ENCODE measurements around the gene NR2F1.

The NR2F1 gene

DNA sequence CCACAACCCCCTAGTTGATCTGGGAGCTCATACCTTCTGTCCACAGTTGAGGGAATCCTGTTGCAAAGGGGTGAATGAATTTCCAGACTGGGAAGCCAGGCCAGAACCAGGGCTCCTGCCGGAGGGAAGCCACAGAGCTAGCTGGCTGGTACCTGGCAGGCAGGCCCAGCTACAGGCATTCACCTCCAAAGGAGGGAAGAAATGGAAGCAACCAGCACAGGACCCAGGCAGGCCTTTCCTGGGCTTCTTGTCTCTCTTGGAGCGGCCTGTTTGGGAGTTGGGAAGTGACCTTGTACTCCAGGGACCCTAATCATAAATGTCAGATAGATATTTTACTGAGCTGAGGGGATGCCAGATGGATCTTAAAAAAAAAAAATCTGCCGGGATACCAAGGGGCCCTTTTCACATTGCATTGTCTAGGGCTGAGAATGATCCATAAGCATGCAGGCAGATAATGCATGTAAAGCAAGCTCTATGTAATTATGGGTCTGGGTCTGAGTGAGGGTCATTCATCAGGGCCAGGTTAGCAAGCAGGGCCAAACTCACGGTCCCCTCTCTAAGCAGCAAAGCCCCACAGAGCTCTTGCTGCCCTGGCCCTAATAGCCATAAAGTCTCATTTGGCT is 8.4 kb downstream of the NR2F1 start:
- no peak for DNase-seq (ENCODE audit: low spot score)

DNA sequence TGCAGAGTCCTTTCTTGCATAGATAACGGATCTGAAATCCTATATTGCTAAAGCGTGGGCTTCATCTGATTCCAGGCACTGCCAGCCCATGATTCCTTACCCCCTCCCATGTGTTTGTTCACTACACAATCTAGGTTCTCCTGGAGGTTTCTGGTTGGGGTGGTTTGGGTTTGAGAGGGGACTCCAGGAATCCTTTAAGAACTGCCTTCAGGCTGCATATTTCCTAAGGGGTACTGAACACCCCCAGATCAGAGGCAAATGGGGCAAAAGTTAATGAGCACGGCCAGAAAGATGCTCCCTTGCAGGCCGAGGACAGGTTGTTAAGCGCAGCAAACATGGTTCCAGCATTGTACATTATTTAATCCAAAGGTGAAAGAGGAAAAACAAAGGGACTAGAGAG is 9.9 kb downstream of the NR2F1 start:
- DNase-seq (ENCODE audit: low spot score) = no peak

DNA sequence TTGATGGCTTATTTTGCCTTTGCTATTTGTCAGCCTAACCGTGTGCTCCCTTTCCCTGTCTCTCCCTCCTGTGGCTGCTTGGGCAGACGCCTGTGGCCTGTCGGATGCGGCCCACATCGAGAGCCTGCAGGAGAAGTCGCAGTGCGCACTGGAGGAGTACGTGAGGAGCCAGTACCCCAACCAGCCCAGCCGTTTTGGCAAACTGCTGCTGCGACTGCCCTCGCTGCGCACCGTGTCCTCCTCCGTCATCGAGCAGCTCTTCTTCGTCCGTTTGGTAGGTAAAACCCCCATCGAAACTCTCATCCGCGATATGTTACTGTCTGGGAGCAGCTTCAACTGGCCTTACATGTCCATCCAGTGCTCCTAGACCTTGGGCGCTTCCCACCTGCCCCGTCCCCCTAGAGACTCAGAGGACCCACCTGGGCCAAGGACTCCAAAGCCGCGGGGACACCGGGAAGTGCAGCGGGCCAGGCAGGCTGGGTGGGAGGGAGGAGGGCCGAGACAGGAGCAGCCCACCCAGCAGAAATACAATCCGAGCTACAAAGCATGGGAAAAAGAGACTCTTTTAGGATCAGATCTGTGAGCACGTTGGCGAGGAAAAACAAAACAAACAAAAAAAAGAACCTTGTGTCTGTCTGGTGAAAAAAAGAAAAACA is 10.6 kb downstream of the NR2F1 start:
- DNase-seq (ENCODE audit: low spot score) = no peak

DNA sequence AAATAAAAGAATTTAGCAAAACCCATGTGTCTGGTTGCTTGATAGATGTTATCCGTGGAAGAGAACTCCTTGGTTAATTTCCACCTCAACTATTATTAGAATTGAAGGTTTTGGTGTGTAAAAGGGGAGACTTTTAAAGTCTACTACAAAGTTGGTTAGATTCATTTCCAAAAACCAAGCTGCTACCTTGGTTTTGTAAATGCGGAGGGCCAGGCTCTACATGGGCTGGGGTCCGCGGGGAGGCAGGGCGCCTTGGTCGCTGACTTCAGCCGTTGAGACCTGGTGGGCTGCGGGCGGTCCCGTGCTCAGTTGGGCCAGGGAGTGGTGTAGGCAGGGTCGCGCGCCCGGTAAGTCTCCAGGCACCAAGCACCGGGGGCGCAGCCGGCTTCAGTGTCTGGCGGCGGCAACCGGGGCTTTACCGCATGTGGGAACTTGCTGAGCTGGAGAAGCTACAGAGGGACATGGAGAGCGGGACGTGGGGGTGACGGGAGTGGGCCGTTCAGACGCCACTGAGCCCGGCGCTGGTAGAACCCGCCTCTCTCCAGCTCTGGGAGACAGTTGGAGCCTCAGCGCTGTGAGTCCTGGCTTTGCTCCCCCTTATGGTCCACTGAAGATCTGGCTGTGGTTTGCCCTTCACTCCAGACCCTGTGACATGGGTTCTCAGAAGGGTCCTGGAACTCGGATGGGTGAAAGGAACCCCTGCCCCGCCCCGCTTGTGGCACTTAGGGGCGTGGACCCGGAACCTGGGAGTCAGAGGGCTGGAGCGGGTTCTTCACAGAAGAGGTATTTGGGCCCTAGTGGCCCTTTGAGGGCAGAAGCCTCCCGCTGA is 11.8 kb downstream of the NR2F1 start:
- no peak for DNase-seq (ENCODE audit: low spot score)

DNA sequence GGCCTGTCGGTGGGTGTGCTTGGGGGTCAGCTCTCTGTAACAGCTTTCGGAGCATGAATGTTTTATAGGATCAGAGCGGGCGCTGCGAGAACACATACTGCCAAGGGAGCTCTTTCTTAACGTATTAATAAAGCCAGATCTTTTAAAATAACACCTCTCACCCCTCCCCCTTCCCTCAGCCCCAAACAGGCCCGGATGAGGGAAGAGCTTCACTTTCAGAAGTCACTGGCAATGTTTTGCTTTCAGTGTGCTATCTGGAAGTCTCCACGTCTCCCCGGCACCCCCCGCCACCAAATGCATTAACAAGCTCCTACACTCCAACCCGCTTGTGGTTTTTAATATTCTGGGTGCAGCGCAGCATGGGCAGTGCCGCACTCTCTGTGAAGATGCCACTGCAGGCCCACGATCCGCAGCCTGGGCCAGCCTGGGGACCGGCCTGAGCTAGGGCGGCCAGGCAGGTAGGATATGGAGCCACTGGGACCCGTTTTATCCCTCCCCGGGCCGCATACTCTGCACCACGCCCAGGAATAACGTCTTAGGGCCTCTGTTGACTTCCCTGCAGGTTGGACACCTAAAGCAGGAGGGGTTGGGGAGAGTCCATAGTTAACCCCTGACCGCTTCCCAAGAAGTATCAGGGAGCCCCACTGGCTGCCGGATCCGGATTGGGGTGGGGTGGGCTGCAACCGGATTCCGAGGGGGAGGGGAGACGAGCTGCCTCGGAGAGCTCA is 12.6 kb downstream of the NR2F1 start:
- DNase-seq (ENCODE audit: low spot score) = no peak

DNA sequence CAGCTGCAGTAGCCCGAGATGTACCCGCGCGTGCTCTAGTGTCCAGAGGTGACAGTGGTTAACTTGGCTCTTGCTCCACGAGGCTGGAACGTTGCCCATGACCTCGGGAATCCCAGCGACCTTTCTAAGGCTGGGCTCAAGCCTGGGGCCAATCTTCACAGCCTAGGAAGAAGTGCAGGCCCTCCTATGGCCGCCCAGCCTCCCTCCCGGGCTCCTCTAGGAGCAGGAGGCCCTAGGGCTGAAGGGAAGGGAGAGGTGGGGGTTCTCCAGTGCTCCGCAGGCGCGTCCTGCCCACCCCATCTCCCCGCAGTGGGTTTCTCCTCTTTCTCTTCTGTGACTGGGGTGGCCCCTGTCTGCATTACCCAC is 13.3 kb downstream of the NR2F1 start:
- no peak for DNase-seq (ENCODE audit: low spot score)

DNA sequence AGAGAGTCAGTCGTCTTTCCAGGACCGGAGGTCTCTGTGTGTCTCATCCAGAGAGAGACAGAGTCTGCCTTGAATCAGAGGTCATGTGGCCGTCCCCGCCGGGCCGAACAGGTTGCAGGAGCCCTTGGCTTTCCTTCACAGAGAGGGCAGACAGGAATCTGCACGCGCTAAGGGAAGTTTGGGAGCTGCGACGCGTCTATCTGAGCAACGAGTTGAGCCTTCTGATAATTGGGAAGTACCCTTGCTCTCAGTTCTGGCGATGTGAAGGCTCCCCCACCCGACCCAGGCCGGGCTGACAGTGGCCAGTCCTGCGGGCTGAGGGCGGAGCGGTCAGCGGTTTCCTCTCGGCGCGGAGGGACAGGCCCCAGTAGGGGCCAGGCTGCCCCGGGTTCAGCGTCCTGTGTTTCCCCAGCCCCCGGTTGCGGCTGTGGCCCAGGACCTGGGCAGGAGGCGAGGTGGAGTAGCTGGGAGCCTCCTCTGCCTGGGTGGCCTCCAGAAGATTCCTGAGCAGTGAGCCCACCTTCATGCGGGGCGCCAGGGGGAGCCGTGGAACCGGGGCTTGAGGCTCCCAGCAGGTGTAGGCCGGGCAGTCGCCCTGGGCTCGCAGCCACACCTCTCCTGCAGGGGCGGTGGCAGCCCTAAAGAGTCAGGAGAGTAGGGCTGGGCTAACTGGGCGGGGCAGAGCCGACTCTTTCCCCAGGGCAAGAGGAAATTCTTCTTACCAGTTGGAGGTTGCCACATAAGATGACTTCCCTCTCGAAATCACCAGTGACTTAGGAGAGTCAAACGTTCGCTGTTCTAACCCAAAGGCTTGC is 13.9 kb downstream of the NR2F1 start:
- DNase-seq (ENCODE audit: low spot score) = no peak

DNA sequence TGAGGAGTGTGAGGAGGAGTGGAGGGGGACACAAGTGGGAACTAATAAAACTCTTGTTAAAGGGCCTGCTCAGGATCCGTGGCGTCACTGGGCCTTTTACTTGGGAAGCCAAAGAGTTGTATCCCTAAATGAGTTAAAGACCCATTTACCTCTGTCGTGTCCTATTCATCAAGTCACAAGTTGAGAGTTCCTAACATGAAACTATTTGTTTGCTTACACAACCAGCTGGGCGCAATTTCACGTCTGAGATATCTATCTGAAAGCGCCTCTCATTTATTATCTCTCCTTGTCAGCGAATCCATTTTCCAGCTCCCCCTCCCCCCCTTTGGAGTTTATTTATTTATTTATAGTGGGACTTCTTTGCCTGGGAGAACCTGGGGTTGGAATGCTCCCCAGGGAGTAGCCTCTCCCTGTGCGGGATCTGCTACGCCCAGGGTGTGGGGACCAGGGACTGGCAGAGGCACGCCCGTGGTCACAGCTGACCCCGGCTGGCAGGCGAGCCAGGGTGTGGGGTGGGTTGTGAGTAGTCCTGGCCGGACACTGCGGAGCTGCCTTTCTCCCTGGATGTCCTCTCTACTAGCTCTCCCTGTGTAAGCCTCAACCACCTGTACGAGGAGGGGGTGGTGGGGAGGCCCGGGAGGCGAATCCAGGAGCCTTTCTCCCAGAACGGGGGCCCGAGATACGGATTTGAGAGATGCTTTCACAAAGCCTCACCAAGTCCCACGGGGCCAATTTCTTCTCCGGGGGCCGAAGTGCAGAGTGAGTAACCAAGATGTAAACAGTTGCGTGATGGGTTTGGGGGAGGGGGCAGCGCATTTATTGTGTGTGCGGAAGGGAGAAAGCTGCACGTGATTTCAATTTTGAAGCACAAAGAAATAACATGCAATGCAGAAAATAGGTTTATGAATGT is 15.3 kb downstream of the NR2F1 start:
- DNase-seq (ENCODE audit: low spot score) = no peak

DNA sequence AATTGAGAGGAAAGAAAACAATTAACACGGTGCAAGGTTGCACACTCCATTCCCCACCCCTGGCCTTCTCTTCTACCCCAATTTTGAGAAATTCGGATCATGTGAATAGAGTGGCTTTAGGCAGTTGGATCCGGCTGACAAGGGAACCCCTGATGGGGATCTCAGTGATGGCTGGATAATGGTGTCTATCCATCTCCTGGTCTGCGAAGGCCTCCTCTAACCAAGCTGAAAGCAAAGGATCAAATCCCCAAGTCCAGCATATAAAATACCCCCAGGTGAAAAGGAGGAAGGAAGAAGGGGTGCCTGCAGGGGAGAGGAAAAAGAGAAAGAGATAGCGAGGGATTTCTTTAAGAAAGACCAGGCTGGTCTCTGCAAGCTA is 16.0 kb downstream of the NR2F1 start:
- no peak for DNase-seq (ENCODE audit: low spot score)

DNA sequence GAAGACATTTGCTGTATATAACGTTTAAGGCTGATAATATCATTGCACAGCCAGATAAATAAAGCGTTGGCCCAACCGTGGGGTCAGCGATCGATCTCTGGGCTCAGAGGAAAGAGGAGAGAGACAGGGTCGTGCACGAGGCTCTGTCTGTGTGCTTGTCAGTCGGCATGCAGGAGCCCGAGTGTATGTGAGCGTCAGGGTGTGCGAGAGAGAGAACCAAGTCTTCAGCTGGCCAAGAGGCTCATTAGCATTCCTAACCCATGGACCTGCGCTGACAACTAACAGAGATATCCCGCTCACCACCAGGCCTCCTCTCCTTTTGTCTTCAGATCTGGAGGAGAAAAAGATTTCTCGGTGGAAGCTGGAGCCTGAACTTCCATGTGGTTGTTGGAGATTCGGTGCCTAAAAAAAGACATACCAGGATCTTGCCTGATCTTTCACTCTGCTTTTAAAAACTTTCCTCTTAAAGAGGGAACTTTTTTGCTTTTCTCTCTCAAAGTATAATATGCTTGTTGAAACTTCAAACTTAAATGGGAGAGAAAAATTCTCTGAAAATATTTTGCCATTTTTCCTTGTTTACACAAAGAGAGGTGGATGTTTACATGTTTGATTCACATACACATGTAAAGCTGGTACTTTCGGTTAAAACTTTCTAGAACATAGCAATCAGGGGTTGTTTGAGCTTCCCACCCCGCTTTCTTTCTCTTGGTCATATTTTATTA is 16.5 kb downstream of the NR2F1 start:
- DNase-seq (ENCODE audit: low spot score) = no peak

DNA sequence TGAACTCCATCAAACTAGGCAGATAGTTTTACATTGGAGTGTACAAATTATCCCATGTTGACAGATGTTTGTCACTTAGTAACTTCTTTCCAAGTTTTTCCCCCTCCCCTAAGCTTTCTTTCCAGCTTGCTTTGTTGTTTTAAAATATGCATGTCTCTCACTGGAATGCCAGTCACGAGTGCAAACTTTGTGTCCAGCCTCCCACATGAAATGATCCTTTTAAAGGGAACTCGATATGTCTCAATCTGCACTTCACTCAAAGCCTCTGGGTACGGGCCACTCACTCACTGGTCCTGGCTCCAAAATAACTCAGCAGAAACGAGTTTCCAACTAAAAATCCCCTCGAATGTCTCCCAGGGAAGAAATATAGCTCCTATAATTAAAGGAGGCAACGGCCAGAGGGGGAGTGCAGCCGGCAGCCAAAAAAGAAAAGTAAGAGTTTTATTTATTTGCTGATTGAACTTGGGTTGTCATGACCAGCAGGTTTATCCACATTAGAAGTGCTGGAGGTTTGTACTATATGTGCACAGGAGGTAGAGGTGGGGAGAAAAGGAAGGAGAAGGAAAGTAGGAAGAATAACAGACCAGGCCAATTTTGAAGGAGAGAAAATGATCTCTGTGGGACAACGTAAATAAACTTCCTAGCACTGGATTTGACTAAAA is 17.5 kb downstream of the NR2F1 start:
- no peak for DNase-seq (ENCODE audit: low spot score)

DNA sequence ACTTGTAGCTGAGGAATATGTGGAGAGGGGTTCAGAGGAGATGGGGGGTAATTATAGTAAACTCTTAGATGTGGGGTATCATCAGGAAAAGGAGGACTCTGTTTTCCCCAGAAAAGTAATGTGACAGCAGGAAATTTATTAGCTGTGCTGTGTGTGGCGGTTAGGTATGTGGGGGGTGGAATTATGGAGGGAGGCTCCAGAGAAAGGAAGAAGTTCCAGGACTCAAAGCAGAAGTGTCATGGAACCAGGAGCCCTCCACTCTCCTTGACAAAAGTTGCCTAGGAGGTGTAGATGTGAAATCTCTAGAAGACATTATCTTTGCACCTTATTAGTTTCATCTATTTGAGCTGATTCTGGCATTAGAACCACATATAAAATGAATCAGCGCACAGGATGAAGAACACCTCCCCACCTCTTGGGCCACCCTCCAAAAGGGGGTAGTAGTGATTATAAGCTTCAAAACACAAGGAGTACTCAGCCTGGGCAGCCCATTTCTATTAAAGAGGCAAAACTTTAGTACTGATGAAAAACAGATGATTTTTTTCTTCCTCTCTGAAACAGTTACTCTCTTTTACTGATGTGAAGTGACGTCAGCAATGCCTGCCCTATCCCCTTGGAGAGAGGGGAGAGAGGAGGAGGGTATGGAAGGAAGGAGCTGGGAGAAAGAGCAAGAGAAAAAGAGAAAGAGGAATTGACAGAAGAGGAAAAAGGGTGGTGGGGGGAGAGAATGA is 18.2 kb downstream of the NR2F1 start:
- no peak for DNase-seq (ENCODE audit: low spot score)

DNA sequence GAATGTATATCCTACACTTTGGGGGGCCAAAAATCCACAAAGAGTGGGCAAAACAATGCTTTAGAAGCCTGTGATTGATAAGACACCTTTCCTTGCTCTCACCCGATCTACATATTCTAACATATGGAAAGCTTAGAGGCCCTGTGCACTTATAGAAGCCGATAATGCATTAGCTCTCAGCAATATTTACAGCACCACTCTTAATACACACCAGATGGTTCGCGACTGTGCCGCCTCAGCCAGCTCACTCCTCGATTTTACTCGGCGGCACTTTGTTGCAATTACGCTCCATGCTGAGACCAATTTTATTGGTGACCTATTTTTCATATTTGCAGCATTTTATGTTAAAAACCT is 18.8 kb downstream of the NR2F1 start:
- no peak for DNase-seq (ENCODE audit: low spot score)

DNA sequence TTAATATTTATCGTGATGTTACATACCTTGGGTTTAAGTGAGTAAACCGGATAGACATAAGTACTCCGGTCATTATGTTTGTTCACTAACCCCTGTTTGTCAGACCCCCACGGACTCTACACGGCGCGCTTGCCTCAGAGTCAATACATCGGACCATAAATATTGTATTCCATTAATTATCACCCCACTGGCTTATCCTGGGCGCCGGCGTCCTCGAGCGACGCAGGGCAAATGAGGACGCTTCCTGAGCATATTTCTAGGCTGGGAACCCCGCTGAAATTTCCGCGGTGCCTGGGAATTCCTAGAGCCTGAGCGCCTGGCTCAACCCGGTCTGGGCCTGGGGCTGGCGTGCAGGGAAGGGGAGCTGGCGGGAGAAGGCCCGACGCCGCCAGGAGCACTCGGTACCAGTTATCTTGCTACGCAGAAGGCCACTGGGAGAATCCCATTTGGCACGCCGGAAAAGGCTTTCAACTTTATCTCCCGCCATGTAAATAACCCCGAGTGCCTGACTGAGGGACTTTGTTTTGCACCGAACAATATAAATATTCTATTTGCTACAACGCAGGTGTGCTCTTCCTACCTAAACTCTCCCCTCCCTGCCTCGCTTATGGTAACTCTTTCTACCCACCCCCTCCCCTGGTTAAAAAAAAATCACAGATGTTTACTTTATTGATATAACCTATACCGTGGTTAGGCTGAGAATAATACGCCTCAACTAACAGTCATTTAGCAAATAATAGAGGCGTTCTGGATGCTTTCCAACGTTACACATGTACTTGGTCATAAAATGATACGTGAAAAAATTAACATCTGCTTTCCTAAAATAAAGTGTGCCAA is 19.4 kb downstream of the NR2F1 start:
- no peak for DNase-seq (ENCODE audit: low spot score)

DNA sequence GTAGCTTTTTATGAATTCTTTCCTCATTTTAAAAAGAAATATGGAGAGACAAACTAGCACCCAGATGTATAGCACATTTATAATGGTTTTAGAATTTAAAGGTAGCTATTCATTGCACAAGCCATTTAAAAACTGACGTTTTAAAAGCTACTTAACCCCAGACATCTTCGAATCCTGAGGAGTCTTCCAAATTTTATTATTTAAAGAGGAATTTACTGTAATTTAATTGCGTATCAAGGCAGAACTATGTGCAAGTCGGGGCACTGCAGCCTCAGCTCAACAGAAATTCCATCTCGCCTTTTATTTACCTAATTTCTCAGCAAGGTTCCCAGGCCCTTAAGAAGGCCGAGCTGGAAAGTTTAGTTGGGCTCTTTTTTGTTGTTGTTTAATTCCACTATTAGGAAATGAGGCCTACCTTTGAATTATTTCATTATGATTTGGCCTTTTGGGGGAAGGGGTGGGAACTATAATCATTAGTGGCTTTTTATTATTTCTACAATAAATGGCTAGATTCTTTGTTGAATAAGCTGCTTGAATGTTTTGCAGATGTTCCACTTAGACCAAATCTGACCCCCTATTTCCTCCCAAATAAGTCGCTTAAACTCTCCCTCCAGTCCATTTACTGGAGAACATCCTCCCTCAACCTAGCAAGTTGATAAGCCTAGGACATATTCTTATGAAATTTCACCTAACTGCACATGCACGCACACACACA is 20.2 kb downstream of the NR2F1 start:
- no peak for DNase-seq (ENCODE audit: low spot score)

DNA sequence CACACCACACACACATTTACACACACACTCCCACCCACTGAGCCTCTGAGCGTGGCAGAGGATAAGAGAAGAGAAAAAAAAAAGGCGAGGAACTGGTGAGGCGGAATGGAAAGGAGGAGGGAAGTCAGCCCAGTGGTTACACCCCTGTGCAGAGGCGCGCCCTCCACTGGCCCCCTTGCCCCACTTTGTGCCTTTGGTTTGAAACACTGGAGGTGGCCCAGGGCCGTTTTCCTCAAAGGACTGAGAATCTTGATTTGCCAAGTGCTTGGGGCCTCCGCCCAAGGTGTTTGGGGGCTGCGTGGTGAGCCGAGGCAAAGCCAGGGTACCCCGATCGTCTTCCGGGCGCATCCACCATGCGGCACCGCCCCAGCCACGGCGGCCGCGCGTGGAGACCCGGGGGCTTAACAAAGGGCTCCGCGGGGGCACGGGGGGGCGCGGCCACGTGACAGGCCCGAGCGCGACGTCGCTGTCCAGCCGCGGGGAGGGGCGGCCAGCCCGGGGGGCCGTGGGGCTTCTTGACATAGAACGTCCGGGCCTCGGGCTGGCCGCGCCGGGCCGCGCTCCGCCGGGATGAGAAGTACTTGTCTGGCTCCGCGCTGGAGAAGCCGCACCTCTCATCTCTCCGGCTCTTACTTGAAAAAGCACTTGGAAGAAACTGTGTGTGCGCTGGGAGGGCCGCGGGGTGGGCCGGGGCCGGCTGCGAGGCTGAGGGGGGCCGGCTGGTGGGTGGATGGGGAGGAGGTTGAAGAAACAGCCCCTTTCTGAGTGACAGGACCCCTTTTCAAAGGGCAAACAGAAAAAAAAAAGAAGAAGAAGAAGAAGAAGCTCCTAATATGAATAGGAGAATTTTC is 21.0 kb downstream of the NR2F1 start:
- no peak for DNase-seq (ENCODE audit: low spot score)
